Esophagus (tissue), 2 donors: ENCODE data around the gene NME7. TPM values are rescaled to one million over a fixed set of nuclear protein-coding genes. Genes with fewer than 3 reads are reported as not detected.
"Not testable (repeated sequence)": the region's sequence is repeated elsewhere in the genome, so short reads cannot be mapped to it uniquely, and the experiment has no call there.

Source experiments
- H3K27ac ChIP-seq, 2 donors: one replicate each; pipeline ENCODE4 v1.5.1; 2013; ENCODE audit warnings: low read depth in 2 of 2, mild to moderate bottlenecking in 2 of 2, inconsistent platforms in 1 of 2, low read length in 1 of 2, moderate library complexity in 1 of 2
- H3K27me3 ChIP-seq, 2 donors: one replicate each; pipeline ENCODE4 v1.6.1; 2013; ENCODE audit warnings: low read length in 2 of 2, control low read depth in 1 of 2, mild to moderate bottlenecking in 1 of 2; ENCODE audit not compliant: insufficient read depth in 2 of 2, control insufficient read depth in 1 of 2
- H3K36me3 ChIP-seq, 2 donors: one replicate each; pipeline ENCODE4 v1.6.1; 2013; ENCODE audit warnings: low read length in 1 of 2; ENCODE audit not compliant: control insufficient read depth in 2 of 2, insufficient read depth in 2 of 2
- H3K4me1 ChIP-seq, 2 donors: one replicate each; pipeline ENCODE4 v1.6.1; 2013; ENCODE audit warnings: low read length in 1 of 2; ENCODE audit not compliant: control insufficient read depth in 2 of 2, insufficient read depth in 2 of 2
- H3K4me3 ChIP-seq, 2 donors: one replicate each; pipeline ENCODE4 v1.5.1; 2013; ENCODE audit warnings: low read length in 2 of 2, mild to moderate bottlenecking in 2 of 2, low read depth in 1 of 2, moderate library complexity in 1 of 2
- H3K9me3 ChIP-seq, 2 donors: one replicate each; pipeline ENCODE4 v1.6.1; 2013; ENCODE audit warnings: mild to moderate bottlenecking in 2 of 2, low read depth in 1 of 2, low read length in 1 of 2, moderate library complexity in 1 of 2; ENCODE audit not compliant: control insufficient read depth in 2 of 2, insufficient read depth in 1 of 2
- WGBS, 2 donors: extraction: QIAGEN DNeasy Blood & Tissue Kit; methylation state at CpG; one replicate each; pipeline ENCODE4 v1.1.7; 2013; 5-methylcytosine and 5-hydroxymethylcytosine counted together
- polyA plus RNA-seq, 2 donors: library from polyadenylated mRNA; stranded (reverse); fragments of 200-250 nt; gene quantifications; one replicate each; pipeline ENCODE4 v1.2.3, GENCODE V29; 2013
- donor health status: healthy with polysubstance abuse.
- donor health status: Bipolar disorder and iron deficiency.

Gene NME7
- polyA plus RNA-seq, 2 donors: 2.0 to 5.6 TPM

GRCh38 chr1:169193191-169193850 lies 174.3 kb downstream of the NME7 start:
- Histone ChIP-seq H3K27ac (no peak overlapping the region), H3K9me3 (no peaks in the 10 kb centered on the region), H3K4me1 (no peaks in the 10 kb centered on the region), H3K36me3 (no peaks in the 10 kb centered on the region), H3K27me3 (no peaks in the 10 kb centered on the region), H3K4me3 (no peak overlapping the region)
- WGBS, 2 donors: 47 to 73% methylated on average over 4 of the region's 4 CpGs

GRCh38 chr1:169186106-169186505 lies 181.5 kb downstream of the NME7 start:
- no peaks in the 10 kb centered on the region for H3K27me3 ChIP-seq
- H3K9me3 ChIP-seq: no peaks in the 10 kb centered on the region
- no peak overlapping the region for H3K27ac ChIP-seq
- H3K4me3 ChIP-seq: no peak overlapping the region
- no peaks in the 10 kb centered on the region for H3K4me1 ChIP-seq
- no peaks in the 10 kb centered on the region for H3K36me3 ChIP-seq
- 62 to 63% methylated on average over 1 of the region's 1 CpG for WGBS, 2 donors

- 43 to 47% methylated on average over 1 of the region's 1 CpG for whole genome bisulfite sequencing, 2 donors
Measured at GRCh38 chr1:169184812-169185211, 182.8 kb downstream of the NME7 start.

GRCh38 chr1:169180174-169180573 lies 187.4 kb downstream of the NME7 start:
- Histone ChIP-seq H3K36me3 (no peaks in the 10 kb centered on the region), H3K27ac (no peak overlapping the region), H3K4me3 (no peak overlapping the region), H3K4me1 (no peaks in the 10 kb centered on the region), H3K27me3 (no peaks in the 10 kb centered on the region), H3K9me3 (no peaks in the 10 kb centered on the region)
- 92 to 95% methylated on average over 3 of the region's 3 CpGs for WGBS, 2 donors

More at GRCh38 chr1:169184812-169185211, 182.8 kb downstream of the NME7 start:
- Histone ChIP-seq H3K27ac (no peak overlapping the region), H3K27me3 (no peaks in the 10 kb centered on the region), H3K4me3 (no peak overlapping the region), H3K9me3 (no peaks in the 10 kb centered on the region), H3K36me3 (no peaks in the 10 kb centered on the region), H3K4me1 (no peaks in the 10 kb centered on the region)

GRCh38 chr1:169179431-169179830 lies 188.2 kb downstream of the NME7 start:
- not testable (repeated sequence) for H3K27ac ChIP-seq, H3K27me3 ChIP-seq, H3K9me3 ChIP-seq, H3K4me1 ChIP-seq, H3K36me3 ChIP-seq, H3K4me3 ChIP-seq
- 93 to 95% methylated on average over 3 of the region's 3 CpGs for WGBS, 2 donors

GRCh38 chr1:169175461-169175860 lies 192.1 kb downstream of the NME7 start:
- Histone ChIP-seq H3K9me3 (no peaks in the 10 kb centered on the region), H3K27me3 (no peaks in the 10 kb centered on the region), H3K27ac (no peak overlapping the region), H3K4me3 (no peak overlapping the region), H3K4me1 (no peaks in the 10 kb centered on the region), H3K36me3 (no peaks in the 10 kb centered on the region)
- WGBS, 2 donors: 70 to 80% methylated on average over 2 of the region's 2 CpGs

GRCh38 chr1:169163059-169163458 lies 204.5 kb downstream of the NME7 start:
- H3K27me3 ChIP-seq: no peaks in the 10 kb centered on the region
- 65 to 69% methylated on average over 5 of the region's 5 CpGs for WGBS, 2 donors
- no peak overlapping the region for H3K4me3 ChIP-seq
- H3K36me3 ChIP-seq: peaks cover 0 to 2% of the 10 kb centered on the region in 2 donors
- no peaks in the 10 kb centered on the region for H3K4me1 ChIP-seq
- H3K9me3 ChIP-seq: no peaks in the 10 kb centered on the region
- no peak overlapping the region for H3K27ac ChIP-seq

GRCh38 chr1:169161496-169162194 lies 206.0 kb downstream of the NME7 start:
- peaks cover 0 to 5% of the 10 kb centered on the region in 2 donors for H3K36me3 ChIP-seq
- 72 to 82% methylated on average over 4 of the region's 4 CpGs for WGBS, 2 donors
- H3K27me3 ChIP-seq: no peaks in the 10 kb centered on the region
- no peak overlapping the region for H3K27ac ChIP-seq
- H3K4me1 ChIP-seq: no peaks in the 10 kb centered on the region
- H3K9me3 ChIP-seq: no peaks in the 10 kb centered on the region
- no peak overlapping the region for H3K4me3 ChIP-seq

- WGBS, 2 donors: 46 to 64% methylated on average over 3 of the region's 3 CpGs
Measured at GRCh38 chr1:169160845-169161495, 206.6 kb downstream of the NME7 start.

More at GRCh38 chr1:169160845-169161495, 206.6 kb downstream of the NME7 start:
- Histone ChIP-seq H3K27ac (no peak overlapping the region), H3K9me3 (no peaks in the 10 kb centered on the region), H3K36me3 (peaks cover 0 to 5% of the 10 kb centered on the region in 2 donors), H3K4me1 (no peaks in the 10 kb centered on the region), H3K4me3 (no peak overlapping the region), H3K27me3 (no peaks in the 10 kb centered on the region)
